ENCODE measurements around the gene PHYH.

DNA sequence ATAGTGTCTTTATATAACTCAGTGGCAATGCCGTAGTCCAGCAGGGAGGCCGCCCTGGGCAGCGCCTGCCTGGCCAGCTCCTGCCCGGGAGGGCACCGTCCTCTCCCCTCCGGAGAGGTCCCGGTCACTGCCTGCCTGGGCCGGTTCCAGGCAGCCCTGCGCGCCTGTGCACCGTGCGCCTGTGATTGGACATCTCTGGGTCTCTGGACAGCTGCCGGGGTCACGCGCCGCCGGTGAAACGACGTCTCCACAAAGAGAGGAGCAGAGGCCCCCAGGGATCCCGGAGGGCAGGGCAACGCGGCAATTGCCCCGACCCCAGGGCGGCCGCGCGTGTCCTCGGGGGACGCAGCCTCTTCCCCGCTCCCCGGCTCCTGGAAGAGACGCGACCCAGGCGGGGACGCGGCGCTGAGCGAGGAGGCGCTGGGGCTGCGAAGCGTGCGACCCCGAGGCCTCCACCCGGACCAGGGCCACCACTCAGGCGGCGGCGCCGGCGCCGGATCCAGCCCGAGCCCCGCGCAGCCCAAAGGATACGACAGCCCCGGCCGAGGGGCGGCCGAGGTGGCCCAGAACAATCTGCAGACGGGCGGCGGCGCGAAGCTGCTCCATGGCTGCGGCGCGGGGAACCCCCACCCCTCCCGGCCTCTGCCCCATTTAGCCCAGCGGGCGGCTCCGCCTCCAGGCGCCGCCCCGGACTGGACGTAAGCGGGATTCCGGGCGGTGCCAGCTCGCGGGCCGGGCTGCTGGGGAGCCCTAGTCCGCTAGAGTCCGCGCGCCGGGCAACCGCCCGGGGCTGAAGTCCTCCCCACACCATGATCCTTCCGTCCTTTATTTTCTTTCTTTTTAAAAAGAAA, at the start of gene PHYH:
- TF ChIP-seq CTCF (conservative IDR thresholded peaks at IDR 0.05; ENCODE audit: low read length) (no peak), EZH2phosphoT487 (IDR thresholded peaks at IDR 0.05; ENCODE audit: borderline replicate concordance) (no peak)
